GM19467 (cell line): ENCODE data around the gene AHSP.
"Not testable (repeated sequence)": the region's sequence is repeated elsewhere in the genome, so short reads cannot be mapped to it uniquely, and the experiment has no call there.

Experiments used
- ATAC-seq: cut with Tn5 transposase; IDR thresholded peaks from one replicate; pipeline ENCODE4 v1.9.1; 2021; ENCODE audit warnings: mild to moderate bottlenecking, moderate library complexity; ENCODE audit not compliant: unreplicated experiment

AHSP gene

GRCh38 chr16:31527734-31528274 lies at the start of gene AHSP:
AHSP (plus strand) TSS chr16:31527900; CDS start chr16:31528140, 240 bp downstream.
- ATAC-seq: no peak

GRCh38 chr16:31478956-31479355 lies 48.7 kb upstream of the AHSP start:
- no peak for ATAC-seq

- ATAC-seq: no peak
Observed at GRCh38 chr16:31479751-31480150, 47.9 kb upstream of the AHSP start.

GRCh38 chr16:31480851-31481536 lies 46.7 kb upstream of the AHSP start:
- no peak for ATAC-seq

GRCh38 chr16:31483081-31483480 lies 44.6 kb upstream of the AHSP start, which contains the start of gene SLC5A2:
SLC5A2 (plus strand) TSS chr16:31483123; CDS start chr16:31483137, 14 bp downstream.
- ATAC-seq: no peak

GRCh38 chr16:31484048-31484447 lies 43.7 kb upstream of the AHSP start:
- ATAC-seq: not testable (repeated sequence)

GRCh38 chr16:31484491-31485171 lies 43.1 kb upstream of the AHSP start:
- no peak for ATAC-seq

- no peak for ATAC-seq
Observed at GRCh38 chr16:31485571-31485970, 42.1 kb upstream of the AHSP start.

- ATAC-seq: no peak
Observed at GRCh38 chr16:31486045-31486444, 41.7 kb upstream of the AHSP start.

- no peak for ATAC-seq
Observed at GRCh38 chr16:31487071-31487719, 40.5 kb upstream of the AHSP start.

GRCh38 chr16:31487720-31488467 lies 39.8 kb upstream of the AHSP start:
- ATAC-seq: peak; percentile 73

GRCh38 chr16:31488468-31489297 lies 39.0 kb upstream of the AHSP start:
- no peak for ATAC-seq

GRCh38 chr16:31489298-31489564 lies 38.5 kb upstream of the AHSP start:
- ATAC-seq: no peak

- no peak for ATAC-seq
Observed at GRCh38 chr16:31489616-31490584, 37.8 kb upstream of the AHSP start.

GRCh38 chr16:31491778-31492418 lies 35.8 kb upstream of the AHSP start:
- ATAC-seq: no peak

GRCh38 chr16:31493506-31494125 lies 34.1 kb upstream of the AHSP start:
- no peak for ATAC-seq

GRCh38 chr16:31496670-31497069 lies 31.0 kb upstream of the AHSP start:
- ATAC-seq: no peak

GRCh38 chr16:31498493-31498892 lies 29.2 kb upstream of the AHSP start:
- no peak for ATAC-seq
